AG09319 (cell line): ENCODE measurements around the gene GPATCH2.

Source experiments
- DNase-seq: peaks from one replicate; pipeline ENCODE4 v3.0.0-alpha.2; 2010; ENCODE audit warnings: low read depth; ENCODE audit errors: extremely low read depth
- TF ChIP-seq, protein P1 (sequence below): IDR thresholded peaks from 2 replicates; pipeline ENCODE4 v1.5.1; 2011; ENCODE audit warnings: low read depth, mild to moderate bottlenecking, inconsistent platforms, low read length, moderate library complexity

GPATCH2 gene

DNA sequence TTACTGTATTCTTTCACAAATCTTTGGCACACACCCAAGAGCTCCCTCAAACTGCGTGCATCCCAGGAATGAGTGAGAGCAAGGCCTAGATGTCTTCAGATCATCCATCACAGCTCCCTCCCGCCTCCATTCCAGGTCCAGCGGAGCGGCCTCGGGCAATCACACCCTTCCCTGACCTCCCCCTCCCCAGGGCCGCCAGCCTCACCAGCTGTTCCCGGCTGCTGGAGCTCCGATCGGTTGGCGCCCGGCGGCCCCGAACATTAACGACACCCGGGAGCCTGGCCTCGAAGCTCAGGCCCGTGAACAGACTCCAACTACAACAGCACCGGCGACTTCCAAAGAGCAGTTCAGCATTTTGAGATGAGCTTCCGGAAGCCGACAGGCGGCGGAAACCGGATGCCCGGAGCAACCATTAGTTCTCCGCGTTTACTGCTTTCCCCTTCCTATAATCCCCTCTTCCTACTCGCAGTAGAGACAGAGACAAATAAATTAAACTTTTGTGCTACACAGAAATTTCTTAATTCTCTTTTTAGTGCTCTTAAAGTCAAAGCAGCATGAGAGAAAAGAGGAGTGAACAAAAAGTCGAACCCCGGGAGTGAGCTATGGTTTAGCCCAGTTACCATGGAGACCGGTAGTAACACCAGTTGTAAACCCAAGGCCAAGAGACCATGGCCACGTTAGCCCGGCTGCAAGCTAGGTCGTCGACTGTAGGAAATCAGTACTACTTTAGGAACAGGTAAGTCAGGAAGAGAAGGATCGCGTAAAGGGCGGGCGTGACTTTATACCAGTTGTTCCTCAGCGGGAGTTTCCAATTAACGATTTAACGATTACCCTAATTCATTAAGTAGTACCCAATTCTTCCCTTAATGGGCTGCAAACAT lies at the start of gene GPATCH2, which contains the start of gene SPATA17:
Gene GPATCH2, minus strand, starts transcription at position 380 of the 881 bp plus-strand sequence. Its CDS starts 119 bp downstream, at position 261.
Gene SPATA17, plus strand, starts transcription at position 634 of the 881 bp plus-strand sequence. Its CDS starts 35 bp downstream, at position 669.
- TF ChIP-seq, protein P1, sequence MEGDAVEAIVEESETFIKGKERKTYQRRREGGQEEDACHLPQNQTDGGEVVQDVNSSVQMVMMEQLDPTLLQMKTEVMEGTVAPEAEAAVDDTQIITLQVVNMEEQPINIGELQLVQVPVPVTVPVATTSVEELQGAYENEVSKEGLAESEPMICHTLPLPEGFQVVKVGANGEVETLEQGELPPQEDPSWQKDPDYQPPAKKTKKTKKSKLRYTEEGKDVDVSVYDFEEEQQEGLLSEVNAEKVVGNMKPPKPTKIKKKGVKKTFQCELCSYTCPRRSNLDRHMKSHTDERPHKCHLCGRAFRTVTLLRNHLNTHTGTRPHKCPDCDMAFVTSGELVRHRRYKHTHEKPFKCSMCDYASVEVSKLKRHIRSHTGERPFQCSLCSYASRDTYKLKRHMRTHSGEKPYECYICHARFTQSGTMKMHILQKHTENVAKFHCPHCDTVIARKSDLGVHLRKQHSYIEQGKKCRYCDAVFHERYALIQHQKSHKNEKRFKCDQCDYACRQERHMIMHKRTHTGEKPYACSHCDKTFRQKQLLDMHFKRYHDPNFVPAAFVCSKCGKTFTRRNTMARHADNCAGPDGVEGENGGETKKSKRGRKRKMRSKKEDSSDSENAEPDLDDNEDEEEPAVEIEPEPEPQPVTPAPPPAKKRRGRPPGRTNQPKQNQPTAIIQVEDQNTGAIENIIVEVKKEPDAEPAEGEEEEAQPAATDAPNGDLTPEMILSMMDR: peak; percentile 27
- peak; percentile 80 for DNase-seq

DNA sequence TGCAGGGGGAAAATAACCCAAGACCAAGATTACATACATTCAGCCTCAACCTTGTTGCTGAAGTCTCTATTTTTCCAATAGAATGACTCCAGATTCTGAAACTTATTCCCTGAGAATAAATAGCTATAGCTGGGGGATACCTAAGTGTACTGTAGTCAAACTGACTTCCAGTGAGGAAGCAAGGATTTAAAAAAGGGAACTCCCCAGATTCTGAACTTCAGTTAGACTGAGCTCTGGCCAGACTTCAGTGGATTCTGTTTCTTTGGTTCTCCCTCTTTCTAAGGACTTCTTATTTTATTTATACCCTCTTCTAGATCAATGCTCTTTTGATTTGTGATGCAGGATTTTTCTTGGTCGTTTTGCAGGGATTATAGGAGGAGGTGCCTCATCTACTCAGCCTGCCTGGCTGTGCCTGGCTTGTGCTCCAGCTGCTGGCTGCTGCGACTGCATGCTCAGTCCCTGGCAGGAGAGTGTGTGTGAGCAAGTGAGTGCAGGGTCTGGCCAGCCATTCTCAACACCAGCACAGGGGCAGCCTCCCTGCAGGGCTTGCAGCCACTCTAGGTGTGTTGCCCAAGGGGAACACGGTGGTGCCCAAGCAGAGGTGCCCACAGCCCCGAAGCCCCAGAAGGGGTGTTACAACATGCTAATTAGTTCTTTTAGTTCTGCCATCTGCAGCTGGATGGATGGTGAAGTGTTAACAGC lies 43.3 kb upstream of the GPATCH2 start:
- TF ChIP-seq, protein P1: no peak
- no peak for DNase-seq

DNA sequence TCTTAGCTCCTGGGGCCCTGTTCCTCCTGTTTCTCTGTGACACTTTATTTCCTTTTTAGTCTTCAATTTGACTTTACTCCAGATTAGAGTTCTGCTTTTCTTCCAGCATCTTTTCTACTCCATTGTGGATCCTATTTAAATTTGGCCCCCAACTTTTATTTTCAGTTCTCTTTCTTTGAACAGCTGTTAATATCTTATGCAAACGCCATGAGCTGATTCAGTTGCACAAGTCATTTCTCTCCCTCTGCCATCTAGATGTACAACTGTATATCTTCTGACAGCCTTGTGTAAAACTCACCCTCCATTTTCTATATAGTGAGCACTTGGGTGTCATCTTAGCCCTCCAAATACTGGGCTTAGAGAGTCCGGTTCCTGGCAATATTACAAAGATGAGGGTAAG lies 42.5 kb upstream of the GPATCH2 start:
- DNase-seq: no peak

DNA sequence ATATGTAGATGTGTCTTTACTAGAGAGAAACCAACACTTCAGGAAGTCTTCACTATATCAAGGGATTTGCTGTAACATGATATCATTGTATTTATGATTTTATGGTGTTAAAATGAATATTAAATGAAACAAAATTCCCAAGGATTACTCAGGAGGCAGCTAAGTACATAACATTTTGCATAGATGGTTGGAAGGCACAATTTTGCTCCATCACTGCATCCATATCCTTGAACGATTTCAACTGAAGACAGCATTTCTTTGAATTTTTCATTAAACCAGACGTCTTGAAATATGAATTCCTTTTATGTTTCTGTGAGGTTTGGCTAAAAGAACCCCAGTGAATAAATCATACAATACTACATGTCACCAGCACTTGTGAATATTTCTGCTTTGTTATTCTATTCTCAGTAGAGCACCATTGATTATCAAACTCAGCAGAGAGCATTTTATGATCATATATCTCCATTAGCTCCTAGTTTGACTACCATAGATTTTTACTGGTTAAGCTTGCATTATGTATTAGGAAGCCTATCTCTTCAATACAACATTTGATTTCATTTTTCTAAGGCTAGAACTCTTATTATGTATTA lies 37.6 kb upstream of the GPATCH2 start:
- DNase-seq: no peak
- TF ChIP-seq, protein P1: no peak

More for the DNA sequence above, 42.5 kb upstream of the GPATCH2 start:
- TF ChIP-seq, protein P1: no peak

DNA sequence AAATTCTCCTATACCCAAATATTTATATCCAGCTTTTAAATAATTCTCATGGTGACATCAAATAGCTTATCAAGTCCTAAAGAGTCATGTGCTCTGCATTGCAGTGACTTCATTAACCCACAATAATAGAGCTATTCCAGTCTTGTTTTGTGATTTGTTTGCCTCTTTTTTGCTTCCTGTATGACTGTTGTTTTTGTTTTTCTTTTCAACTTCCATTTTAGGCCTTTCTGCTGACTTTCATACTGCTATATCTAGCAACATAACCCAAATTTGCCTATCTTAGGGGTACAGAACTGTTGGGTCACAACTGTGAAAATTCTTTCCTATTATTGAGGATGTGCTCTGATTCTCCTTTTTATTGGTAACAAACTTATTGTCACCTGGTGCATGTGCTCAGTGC lies 30.5 kb upstream of the GPATCH2 start:
- TF ChIP-seq, protein P1: no peak
- DNase-seq: no peak

DNA sequence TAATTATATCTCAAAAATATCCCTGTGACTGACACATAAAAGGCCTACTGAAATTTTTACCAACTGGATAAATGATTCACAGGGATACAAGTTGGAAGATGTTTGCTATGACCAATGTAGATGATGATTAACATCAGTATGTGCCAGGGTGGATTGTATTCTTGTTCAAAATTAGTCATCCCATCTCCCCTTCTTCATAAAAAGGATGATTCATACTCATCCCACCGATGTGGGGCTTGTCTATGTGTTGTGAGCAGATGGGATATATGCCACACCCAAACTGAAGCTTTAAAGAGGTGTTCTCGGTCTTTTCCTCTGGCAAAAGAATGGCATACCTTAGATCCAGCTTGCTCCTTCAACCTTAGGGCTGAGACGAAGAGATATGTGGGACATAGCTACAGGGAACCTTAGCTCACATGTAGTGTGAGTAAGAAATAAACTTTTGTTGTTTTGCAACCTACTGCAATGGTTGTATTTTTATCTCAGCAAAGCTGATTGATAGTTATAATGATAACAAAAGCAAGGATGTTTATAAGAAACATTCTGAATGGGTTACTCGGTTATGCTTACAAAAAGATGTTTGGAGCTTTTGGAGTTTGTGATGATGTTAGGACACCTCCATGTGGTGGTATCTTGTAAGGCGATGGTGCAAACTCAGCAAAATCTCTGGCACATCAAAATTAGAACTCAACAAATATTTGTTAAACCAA lies 29.6 kb upstream of the GPATCH2 start:
- TF ChIP-seq, protein P1: peak; percentile 78
- DNase-seq: peak; percentile 23
